NCI-H2029 treated with DMSO at 0.1 percent for 48 hours (cell line): Measurements from ENCODE around the gene THSD1.
"Not testable (repeated sequence)": the region's sequence is repeated elsewhere in the genome, so short reads cannot be mapped to it uniquely, and the experiment has no call there.

ENCODE experiments used
- DNase-seq: peaks from one replicate; lab custom pipeline; 2025; lab: John Stamatoyannopoulos, UW

The THSD1 gene

DNA sequence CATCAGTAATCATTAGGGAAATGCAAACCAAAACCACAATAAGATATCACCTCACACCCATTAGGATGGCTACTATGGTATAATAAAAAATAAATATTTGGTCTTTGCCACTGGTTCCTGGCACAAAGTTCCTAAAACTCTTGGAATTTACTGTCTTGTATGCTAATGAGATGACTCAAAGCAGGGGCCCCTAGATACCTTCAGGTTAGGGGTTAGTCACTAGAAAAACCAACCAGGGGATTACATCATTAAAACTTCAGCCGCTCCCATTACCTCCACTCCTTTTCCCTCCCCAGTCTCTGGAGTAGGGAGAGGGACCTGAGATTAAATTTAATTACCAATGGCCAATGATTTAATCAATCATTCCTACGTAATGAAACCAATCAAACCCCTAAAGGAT lies 49.6 kb downstream of the THSD1 start:
- DNase-seq = no peak

DNA sequence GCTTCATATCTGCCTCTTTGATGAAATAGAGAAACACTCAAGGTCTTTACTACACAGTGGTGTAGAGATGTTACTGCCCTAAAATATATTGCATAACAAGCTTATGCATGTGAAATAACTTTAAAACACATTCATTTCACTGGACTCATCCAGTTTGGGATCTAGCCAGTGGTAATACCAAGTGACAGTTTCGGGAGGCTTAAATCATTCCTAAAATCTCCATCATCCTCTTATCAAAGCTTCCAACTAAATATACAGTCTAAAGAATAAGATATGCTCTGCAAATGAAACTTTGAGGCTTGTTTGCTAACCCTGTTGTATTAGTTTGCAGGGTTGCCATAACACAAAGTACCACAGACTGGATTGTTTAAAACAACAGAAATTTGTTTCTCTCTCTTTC lies 52.8 kb downstream of the THSD1 start:
- DNase-seq = no peak

DNA sequence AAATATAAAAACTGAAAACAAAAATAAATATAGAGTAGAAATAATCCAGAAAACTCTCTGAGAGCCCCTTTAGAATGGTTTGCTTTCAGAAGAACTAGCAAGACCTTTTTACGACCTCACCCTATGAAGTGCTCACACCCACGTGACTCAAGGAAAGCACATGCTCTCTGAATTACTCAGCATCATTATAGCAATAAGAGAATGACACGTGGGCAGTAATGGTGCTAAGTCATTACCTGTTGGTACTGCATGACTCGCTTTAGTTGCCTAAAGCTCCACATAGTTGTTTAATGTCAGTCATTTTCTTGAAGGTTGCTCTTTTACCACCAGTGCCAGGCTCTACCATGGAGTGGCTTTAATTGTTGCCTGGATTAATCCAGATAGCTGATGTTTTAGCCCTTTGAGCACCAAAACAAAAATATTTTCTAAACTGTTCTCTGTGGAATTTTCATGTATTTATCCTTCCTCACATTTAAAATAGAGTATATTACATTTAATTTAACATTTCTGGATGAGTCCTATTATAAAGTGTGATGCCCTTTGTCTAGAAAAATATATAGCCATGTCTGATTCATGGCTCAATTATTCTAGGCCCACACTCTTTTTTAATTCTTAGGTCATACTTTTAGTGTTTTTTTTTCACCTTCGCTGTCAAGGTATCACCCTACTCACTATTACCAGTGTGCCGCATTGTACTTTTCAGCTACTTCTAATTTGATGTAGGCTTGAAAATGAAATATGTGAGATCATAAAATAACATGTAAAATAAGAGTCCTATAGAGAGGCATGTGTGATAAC lies 56.8 kb downstream of the THSD1 start:
- DNase-seq = no peak

DNA sequence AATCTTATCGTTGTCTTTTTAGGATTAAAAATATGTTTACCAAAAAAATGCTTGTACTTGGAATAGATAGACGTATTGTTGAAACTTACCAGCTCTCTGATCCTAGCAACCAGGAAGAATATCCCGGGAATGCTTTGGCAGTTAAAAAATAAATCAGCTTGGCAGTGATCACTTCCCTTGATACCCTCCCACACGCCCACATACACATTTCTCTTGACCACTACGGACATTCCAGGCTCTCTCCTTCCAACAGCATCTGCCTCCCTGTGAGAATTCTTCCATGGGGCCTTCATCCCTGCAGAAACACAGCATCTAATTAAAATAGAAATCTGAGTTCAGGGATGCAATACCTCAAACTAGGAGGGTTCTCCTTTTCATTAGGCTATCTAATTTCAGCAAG lies 57.9 kb downstream of the THSD1 start:
- no peak for DNase-seq

DNA sequence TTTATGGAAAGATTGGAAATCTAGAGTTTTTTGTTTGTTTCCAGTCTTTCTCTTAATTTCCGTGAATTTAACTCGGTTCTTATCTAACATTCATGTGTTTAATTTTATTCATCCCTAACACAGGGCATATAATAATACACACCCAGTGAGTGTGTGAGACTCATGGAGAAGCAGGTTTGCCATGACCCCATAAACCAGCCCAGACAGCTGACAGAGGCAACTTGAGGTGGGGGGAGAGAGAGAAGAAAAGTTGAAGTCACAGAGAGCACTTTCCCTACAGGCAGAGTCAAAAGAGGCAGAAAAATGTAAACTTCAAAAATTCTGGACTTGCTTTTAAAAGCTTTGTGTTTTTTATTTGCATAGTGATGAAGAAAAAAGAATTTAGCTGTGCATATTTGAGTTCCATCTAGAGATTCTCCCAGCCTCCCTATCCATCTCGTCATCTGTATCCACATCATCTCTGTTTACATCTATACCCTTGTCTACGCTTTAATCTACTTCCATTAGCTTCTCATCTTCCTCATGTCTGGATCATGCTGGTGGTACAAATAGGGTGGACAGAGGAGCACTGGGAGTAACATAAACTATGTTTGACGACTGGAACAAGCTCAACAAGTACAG lies 60.2 kb downstream of the THSD1 start:
- no peak for DNase-seq

DNA sequence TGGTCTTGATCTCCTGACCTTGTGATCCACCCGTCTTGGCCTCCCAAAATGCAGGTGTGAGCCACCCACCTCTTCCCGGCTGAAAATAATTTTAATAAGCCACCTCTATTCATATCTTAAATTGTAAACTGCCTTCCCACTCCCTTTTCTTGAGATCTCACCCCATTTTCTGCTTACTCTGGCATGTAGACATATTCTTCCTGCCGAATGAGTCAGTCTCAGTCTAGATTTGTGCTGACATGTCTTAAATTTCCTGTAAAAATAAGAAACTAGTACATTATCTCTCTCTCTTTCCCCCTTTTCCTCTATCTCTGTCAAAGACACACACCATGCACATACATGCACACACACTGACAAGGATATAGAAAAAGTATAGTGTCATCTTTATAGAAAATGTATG lies 60.9 kb downstream of the THSD1 start:
- DNase-seq = no peak

DNA sequence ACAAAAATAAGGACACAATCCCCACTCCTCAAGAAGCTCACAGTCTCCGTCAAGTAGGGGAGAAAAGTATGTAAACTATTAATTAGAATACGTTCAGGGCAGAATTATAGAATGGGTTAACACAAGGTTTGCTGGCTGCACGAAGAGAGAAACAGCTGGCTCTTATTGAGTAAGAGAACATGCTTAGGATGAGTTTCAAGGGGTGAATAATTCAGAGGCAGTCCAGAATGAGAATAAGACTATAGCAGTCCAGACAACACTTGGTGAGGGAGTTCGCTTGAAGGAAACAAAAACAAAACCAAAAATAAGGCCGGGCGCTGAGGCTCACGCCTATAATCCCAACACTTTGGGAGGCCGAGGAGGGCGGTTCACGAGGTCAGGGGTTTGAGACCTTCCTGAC lies 61.9 kb downstream of the THSD1 start:
- DNase-seq = no peak

DNA sequence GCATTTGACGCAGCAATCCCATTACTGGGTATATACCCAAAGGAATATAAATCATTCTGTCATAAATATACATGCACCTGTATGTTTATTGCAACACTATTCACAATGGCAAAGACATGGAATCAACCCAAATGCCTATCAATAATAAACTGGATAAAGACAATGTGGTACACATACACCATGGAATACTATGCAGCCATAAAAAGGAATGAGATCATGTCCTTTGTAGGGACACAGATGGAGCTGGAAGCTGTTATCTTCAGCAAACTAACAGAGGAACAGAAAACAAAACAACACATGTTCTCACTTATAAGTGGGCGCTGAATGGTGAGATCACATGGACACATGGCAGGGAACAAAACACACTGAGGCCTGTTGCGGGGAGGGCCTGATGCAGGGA lies 63.8 kb downstream of the THSD1 start:
- DNase-seq = not testable (repeated sequence)

DNA sequence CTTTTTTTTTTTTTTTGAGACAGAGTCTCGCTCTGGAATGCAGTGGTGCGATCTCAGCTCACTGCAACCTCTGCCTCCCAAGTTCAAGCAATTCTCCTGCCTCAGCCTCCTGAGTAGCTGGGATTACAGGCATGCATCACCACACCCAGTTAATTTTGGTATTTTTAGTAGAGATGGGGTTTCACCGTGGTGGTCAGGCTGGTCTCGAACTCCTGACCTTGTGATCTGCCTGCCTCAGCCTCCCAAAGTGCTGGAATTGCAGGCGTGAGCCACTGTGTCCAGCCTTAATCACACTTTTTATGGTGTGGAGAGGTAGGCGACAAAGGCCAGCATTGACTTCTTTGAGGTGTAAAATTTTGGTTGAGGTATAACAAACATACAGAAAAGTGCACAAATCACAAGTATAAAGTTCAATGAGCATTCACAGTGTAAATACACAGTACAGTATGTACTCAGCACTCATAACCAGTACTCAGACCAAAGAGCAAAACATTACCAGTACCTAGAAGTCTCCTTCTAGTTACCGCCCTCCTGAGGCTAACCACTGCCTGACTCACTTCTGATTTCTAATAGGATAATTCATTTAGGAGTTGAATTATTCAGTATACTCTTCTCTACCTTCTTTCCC lies 68.0 kb downstream of the THSD1 start:
- DNase-seq = not testable (repeated sequence)

DNA sequence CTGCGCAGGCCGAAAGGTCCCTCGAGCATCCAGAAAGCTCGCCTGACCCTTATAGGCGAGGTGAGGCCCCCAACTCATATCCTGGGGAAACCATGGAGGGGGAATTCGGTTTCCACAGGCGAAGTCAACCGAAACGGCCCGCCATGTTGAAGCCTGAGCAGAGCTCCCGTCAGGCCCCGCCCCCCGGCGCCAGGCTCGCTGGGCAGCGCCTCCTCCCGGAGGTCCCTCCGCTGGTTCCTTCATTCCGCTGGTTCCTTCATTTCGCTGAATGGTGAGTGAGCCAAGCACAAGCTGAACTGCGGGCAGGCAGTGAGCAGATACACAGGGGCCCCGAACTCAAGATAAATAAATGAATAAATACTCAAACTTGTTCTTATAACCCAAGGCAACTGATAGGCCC lies 71.9 kb downstream of the THSD1 start:
- not testable (repeated sequence) for DNase-seq

DNA sequence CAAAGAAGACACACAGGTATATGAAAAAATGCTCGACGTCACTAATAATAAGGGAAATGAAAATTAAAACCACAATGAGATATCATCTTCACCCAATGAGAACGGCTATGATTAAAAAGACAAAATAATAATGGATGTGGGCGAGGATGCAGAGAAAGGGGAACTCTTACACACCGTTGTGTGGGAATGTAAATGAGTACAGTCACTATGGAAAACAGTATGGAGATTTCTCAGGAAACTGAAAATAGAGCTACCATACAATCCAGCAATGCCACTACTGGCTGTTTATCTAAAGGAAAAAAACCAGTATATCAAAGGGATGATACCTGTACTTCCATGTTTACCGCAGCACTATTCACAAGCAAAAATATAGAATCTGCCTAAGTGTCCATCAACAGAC lies 74.1 kb downstream of the THSD1 start:
- not testable (repeated sequence) for DNase-seq
